Ammon's horn (tissue), 1 donor: ENCODE measurements around the gene DAGLA.
A peak's percentile ranks its signal among the peaks of the same experiment; 100 is the strongest.

Experiments used
- DNase-seq: peaks from one replicate; pipeline ENCODE4 v3.0.0-alpha.2; 2016; ENCODE audit warnings: low spot score

Gene DAGLA

DNA sequence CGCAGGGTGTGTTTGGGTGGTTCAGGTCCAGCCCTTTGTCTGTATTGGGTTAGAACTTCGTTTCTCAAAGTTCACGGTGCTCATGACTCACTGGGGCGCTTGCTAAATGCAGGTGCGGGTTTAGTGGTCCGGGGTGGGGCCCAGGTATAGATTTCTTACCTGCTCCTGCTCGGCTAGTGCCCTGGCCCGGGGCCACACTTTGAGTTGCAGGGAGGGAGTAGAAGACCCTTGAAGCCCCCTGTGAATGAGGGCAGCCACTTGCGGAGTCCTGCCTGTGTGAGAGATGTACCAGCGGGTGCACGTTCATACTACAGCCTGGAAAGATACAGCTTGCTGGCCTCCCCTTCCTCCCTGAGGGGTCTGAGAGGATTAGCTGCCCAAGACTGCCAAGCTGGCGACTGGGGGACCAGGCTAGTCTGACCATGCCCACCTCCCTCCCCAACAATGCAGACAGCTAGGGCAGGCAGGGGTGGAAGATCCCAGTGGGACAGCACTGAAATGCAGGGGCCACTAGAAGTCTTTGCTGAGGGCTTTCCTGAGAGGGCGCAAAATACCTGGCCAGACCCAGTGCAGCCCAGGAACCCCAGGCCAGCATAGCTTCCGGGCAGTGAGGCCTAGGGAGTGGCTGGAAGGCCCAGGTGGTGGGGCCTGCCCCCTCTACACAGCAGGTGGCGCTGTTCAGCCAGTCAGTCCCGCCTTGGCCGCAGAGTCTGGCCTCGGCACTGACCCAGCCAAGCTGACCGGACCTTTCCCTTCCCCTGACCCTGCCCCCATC lies 67.2 kb downstream of the DAGLA start:
- DNase-seq: peak; percentile 91

- no peak for DNase-seq
Observed at GRCh38 chr11:61747967-61748285, 67.7 kb downstream of the DAGLA start.

- peak; percentile 94 for DNase-seq
Observed at GRCh38 chr11:61749591-61750217, 69.5 kb downstream of the DAGLA start.

GRCh38 chr11:61750631-61751273 lies 70.6 kb downstream of the DAGLA start:
- no peak for DNase-seq

DNA sequence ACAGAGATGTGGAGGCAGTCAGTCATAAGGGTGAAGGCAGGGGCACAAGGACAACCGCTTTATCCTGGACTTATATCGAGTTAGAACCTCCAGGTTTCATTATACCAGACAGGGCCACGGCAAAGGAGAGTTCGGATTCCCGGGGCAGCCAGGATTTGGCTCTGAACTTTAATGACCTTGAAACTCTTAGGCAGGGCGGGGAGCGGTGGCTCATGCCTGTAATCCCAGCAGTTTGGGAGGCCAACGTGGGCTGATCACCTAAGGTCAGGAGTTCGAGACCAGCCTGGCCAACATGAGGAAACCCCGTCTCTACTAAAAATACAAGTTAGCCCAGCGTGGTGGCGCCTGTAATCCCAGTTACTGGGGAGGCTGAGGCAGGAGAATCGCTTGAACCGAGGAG lies 71.2 kb downstream of the DAGLA start:
- no peak for DNase-seq

DNA sequence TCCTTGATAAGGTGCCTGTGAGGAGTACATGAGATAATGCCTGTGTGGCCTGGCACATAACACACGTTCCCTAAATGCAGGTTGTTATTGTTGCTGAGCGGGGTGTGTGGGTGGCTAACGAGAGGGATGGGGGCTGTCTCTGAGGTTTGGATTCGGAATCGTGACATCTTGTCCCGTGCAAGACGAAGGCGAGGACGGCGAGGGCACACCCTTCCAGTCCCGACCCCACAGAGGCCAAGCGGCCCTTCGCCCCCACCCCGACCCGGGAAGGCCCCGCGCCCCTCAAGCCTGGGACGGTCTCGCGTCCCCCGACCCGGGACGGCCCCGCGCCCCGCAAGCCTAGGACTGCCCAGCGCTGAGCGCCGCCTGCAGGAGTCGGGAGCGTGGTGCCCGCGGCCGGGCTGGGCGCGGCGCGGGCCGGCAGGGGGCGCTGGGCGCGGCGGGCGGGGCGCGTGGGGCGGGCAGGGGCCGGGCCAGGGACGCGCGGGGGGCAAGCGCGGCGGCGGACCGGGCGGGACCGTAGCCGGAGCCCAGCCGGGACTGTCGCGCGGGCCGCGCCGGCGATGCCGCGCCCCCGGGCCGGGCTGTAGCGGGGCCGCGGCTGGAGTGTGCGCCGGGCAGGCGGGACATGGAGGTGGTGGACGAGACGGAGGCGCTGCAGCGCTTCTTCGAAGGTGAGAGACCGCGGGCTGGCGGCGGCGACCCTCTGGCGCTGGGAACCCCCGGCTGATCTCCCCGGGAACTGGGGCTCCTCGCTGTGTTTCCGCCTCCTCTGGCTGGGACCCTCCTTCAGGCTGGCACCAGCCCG lies 72.1 kb downstream of the DAGLA start, which contains the start of gene MYRF:
Gene MYRF, plus strand, starts transcription at position 520 of the 808 bp plus-strand sequence. Its CDS starts 109 bp downstream, at position 629.
- peak; percentile 68 for DNase-seq

DNA sequence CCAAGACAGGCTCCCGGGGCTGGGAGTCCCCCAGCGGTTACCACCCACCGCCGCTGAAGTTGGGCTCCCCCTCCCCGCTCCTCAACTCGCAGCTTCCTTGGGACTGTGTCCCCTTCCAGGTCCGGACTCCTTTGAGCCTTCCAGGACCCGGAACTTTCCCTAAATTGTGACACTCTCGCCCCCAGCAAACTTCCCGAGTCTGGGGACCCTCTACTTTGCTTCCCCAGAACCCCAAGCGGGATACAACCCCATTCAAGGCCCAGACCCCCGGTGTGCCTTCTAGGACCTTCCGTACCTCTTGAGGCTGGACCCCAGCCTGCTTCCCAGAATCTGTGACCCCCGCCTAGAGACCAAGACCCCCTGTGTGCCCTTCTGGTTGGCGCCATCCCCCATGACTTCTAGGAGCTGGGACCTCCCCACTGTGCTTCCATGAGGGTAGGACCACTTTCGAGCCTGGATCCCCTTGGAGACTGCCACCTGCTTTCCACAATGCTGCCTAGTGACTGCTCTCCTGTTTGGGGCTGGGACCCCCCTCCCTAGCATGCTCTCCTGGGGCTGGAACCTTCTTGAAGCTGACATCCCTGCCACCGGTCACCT lies 72.8 kb downstream of the DAGLA start:
- DNase-seq: no peak

GRCh38 chr11:61753672-61754071 lies 73.5 kb downstream of the DAGLA start:
- DNase-seq: no peak

DNA sequence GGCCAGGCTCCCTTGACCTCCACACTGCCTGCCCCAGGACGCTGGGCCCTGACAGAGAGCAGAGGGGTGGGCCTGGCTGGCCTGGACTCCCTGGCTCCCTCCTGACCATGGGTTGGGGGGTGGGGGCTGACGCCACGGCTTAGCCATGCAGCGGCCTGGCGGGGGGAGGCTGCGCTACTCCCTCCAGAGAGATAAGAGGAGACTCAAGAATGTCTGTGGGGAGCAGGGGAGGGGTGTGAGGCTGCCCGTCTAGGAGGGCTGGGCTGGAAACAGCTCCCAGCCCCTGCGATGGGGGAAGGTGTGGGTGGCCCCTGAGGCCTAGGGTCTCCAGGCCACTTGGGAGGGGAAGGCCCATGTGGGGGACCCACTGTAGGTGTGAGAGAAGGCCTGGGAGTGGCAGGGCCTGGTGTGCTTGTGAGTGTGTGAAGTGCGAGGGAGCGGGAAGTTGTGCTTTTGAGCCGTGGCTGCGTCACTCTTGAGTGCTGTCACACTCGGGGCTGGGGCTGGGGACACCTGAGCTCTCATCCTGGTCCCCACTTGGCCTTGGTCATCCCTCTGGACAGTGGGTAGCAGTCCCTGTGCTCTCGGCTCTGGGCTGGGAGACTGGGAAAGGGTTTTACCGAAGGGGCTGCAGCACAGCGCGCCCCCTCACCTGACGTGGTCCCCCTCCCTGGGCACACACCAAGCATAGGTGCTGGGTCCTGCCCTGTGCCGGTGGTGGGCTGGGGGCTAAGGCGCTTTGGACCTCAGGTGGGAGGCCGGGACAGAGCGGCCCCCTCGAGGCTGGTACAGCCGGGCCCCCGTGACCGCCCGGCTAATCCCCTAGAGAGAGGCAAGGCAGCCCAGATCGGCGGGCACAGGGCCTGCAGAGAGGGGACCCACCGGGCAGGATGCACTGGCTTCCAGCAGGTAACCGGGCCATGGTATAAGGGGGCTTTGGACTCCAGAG lies 74.6 kb downstream of the DAGLA start:
- DNase-seq: no peak

DNA sequence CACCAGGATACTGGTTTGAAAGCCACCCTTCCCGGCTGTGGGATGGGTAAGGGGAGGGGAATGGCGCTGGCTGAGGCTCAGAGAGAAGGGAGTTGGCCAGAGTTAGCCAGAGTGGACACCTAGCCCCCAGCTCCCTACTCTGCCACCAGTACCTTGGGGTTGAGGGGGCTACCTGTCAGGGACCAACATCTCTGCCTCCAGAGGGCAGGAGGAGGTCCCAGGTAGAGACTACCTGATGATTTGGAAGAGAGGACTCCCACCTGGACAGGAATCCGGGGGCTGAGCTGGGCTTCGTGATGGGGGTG lies 75.9 kb downstream of the DAGLA start:
- DNase-seq: no peak

- no peak for DNase-seq
Observed at GRCh38 chr11:61756452-61757212, 76.4 kb downstream of the DAGLA start.

- DNase-seq: peak; percentile 65
Observed at GRCh38 chr11:61757213-61757862, 77.1 kb downstream of the DAGLA start.

DNA sequence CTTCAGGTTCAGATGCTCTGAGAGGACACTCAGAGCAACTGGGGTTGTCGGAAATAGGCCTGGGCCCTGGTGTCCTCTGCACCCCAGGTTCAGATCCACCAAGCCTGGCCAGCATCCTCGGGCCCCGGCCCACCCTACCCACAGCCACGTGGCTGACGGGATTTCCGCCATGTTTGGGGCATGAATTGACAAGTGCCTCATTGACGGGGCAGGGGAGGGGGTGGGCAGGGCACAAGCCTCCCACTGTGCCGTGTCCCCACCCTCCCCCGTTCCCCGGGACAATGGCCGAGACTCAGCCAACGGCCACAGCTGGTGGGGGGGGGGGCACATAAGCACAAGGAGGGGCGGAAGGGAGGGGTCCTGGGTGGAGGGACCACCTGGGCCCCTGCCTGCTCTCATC lies 80.8 kb downstream of the DAGLA start:
- peak; percentile 93 for DNase-seq

DNA sequence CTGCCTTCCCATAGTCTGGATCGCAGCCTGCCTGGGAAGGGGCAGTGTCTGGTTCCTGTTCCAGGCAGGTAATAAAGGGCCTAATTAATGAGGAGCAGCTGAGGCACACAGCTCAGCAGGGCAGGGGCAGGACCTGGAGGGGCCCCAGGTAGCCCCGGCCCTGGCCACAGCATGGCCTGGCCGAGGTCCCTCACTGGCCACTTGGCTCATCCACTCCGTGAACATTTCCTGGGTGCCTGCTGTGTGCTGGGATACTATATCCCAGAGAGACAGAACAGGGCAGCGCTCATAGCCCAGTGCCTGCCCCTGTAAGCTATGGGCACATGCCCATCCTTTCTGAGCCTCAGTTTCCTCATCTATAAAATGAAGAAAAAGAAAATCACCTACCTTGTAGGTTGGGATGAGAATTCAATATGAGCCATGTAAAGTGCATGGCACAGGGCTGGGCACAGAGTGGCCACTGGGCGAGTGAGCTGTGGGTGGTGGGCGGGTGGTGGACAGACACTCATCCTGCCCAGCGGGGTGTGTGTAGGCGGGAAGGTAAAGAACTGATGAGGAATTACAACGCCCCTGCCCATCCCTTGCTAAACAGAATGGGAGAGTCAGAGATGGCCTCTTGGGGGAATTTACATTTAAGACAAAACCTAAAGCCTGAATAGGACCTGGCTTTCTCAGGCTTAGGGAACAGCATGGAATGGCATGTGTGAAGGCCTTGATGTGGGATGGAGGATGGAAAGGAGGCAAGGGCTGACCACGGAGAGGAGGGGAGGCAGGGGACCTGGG lies 81.4 kb downstream of the DAGLA start:
- no peak for DNase-seq

- no peak for DNase-seq
Observed at GRCh38 chr11:61762223-61762615, 82.0 kb downstream of the DAGLA start.

GRCh38 chr11:61762798-61763197 lies 82.6 kb downstream of the DAGLA start:
- DNase-seq: no peak

GRCh38 chr11:61763930-61764605 lies 83.9 kb downstream of the DAGLA start:
- DNase-seq: no peak

- DNase-seq: no peak
Observed at GRCh38 chr11:61764606-61765260, 84.5 kb downstream of the DAGLA start.
